Coronary artery (tissue), 2 donors: ENCODE data around the gene CCSER1.

ENCODE experiments used
- DNase-seq: peaks from one replicate; pipeline ENCODE4 v3.0.0-alpha.2; 2017; ENCODE audit warnings: low spot score
- H3K27ac ChIP-seq, 2 donors: fragments of 200-600 bp; sonication (generic); one replicate each; pipeline ENCODE4 v1.5.1; 2016 to 2019
- H3K4me3 ChIP-seq: fragments of 200-600 bp; sonication (generic); 2 replicates; pipeline ENCODE4 v1.5.1; 2016; ENCODE audit warnings: mild to moderate bottlenecking, moderate library complexity
- CTCF ChIP-seq: fragments of 200-600 bp; sonication (generic); IDR thresholded peaks from one replicate; pipeline ENCODE4 v1.5.1; 2019; ENCODE audit warnings: antibody characterized with exemption

The CCSER1 gene

DNA sequence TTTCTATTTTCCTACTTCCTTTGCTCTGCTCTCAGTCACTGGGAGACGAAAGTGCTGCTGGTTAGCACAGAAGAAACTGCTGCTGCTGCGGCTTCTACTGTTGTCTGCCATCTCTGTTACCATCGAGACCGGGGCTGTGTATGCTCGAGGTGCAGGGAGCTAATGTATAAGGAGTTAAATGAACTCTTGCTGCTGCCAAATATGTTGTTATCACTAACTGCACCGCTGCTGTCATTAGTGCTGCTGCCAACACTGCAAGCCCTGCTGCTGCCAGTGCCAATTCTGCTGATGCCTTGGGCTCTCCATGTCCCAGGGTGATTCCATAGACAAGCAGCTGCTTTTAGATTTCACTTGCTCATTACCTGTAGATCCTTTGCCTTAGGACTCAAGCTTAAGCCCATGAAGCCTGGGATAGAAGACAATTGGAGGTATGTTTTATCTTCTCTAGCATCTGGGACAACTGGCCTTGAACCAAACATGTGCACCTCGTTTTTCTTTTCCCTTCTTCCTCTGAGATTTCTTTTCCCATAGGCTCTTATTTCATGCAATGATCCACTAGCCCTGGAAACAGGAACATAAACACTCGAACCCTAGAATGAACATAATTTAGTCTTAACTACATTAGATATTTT lies 107.8 kb downstream of the CCSER1 start:
- DNase-seq: no peak
- no peak for TF ChIP-seq CTCF
- Histone ChIP-seq H3K27ac (no peak overlapping the region), H3K4me3 (no peak overlapping the region)

DNA sequence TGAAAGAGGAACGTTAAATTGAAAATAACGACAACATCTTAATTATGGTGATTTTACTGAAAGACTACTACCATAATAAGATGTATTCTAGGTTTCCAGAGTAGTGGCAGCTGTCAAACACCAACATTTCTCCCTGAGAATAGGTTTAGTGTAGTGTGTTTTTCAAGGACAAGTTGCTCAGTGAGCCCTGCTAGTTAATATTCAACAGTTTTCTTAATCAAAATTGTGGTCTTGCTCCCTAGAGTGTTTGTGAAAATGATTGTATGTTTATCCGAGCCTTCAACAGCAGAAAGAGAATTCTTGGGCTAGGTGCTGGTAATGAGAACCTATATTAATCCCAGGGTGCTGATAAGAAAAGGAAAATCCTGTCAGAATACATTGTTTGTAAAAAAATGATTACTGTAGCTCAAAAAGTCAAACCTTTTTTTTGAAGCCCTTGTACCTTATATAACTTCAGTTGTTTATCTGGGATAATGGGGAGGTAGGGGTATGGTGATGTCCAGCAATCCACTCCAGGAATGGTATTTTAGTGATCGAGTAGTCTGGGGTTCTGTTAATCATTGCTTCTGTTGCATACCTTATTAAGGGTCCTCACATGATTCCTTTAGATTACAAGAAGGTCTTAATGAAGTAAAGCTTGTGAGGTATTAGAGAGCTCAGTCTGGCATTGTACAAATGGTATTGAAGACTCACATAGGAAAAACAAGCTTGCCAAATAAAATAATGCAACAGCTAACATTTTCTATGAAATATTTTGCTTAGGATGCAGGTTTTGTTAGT lies 110.7 kb downstream of the CCSER1 start:
- Histone ChIP-seq H3K4me3 (no peak overlapping the region), H3K27ac (no peak overlapping the region)
- no peak for TF ChIP-seq CTCF
- DNase-seq: no peak

GRCh38 chr4:90240333-90240732 lies 113.1 kb downstream of the CCSER1 start:
- no peak for TF ChIP-seq CTCF
- no peak overlapping the region for H3K27ac ChIP-seq
- DNase-seq: no peak

GRCh38 chr4:90241008-90241407 lies 113.8 kb downstream of the CCSER1 start:
- DNase-seq: no peak
- H3K27ac ChIP-seq: no peak overlapping the region
- no peak for TF ChIP-seq CTCF
- H3K4me3 ChIP-seq: no peak overlapping the region

More at GRCh38 chr4:90240333-90240732, 113.1 kb downstream of the CCSER1 start:
- no peak overlapping the region for H3K4me3 ChIP-seq

DNA sequence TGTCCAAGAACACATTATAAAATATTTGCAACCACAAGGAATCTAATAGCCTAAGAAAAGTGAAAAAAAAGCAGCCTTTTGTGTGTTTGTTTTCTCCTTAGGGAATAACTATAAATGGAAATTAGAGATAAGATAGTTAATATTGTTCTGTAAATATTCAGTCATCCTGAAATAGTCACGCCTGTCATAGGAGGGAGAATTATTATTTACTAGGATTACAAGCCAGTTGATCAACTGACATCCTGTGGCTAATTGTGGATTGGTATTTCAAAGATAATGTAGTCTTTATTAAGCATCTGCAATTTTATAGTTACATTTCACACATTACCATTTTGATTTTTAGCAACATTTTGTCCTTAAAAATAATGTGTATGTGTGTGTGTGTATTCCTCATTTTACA lies 118.6 kb downstream of the CCSER1 start:
- no peak overlapping the region for H3K4me3 ChIP-seq
- no peak for TF ChIP-seq CTCF
- no peak overlapping the region for H3K27ac ChIP-seq
- no peak for DNase-seq

GRCh38 chr4:90246816-90247215 lies 119.6 kb downstream of the CCSER1 start:
- H3K4me3 ChIP-seq: no peak overlapping the region
- H3K27ac ChIP-seq: no peak overlapping the region
- TF ChIP-seq CTCF: no peak
- no peak for DNase-seq

- H3K27ac ChIP-seq: no peak overlapping the region
- TF ChIP-seq CTCF: no peak
- no peak for DNase-seq
- no peak overlapping the region for H3K4me3 ChIP-seq
These were observed 127.2 kb downstream of the CCSER1 start for GRCh38 chr4:90254357-90254756.
